Measurements from ENCODE around the gene AIFM3.
"Not testable (repeated sequence)": the region's sequence is repeated elsewhere in the genome, so short reads cannot be mapped to it uniquely, and the experiment has no call there.

Gene AIFM3

GRCh38 chr22:20959578-20960461, 7.2 kb upstream of the AIFM3 start:
- DNase-seq = no peak

GRCh38 chr22:20960609-20961008, 6.4 kb upstream of the AIFM3 start:
- DNase-seq = no peak

GRCh38 chr22:20962491-20962945, 4.5 kb upstream of the AIFM3 start:
- DNase-seq = no peak

GRCh38 chr22:20963201-20964052, 3.6 kb upstream of the AIFM3 start:
- no peak for DNase-seq

GRCh38 chr22:20964090-20964798, 2.8 kb upstream of the AIFM3 start:
- DNase-seq = no peak

GRCh38 chr22:20964799-20965103, 2.3 kb upstream of the AIFM3 start:
- no peak for DNase-seq

GRCh38 chr22:20965104-20965887, 1.8 kb upstream of the AIFM3 start:
- DNase-seq = no peak

- DNase-seq = no peak
These were observed 883 bp upstream of the AIFM3 start for GRCh38 chr22:20965888-20966855.

- DNase-seq = no peak
These were observed 699 bp downstream of the AIFM3 start for GRCh38 chr22:20967697-20968211.

- no peak for DNase-seq
These were observed 1.4 kb downstream of the AIFM3 start for GRCh38 chr22:20968281-20968977.

GRCh38 chr22:20970939-20971657, 4.0 kb downstream of the AIFM3 start:
- DNase-seq = no peak

- DNase-seq = not testable (repeated sequence)
These were observed 5.1 kb downstream of the AIFM3 start for GRCh38 chr22:20972014-20972694.

GRCh38 chr22:20972933-20973577, 6.0 kb downstream of the AIFM3 start:
- DNase-seq = no peak

- no peak for DNase-seq
These were observed 6.7 kb downstream of the AIFM3 start for GRCh38 chr22:20973634-20974286.

- DNase-seq = no peak
These were observed 7.4 kb downstream of the AIFM3 start for GRCh38 chr22:20974336-20974955.

GRCh38 chr22:20975541-20976290, 8.7 kb downstream of the AIFM3 start:
- no peak for DNase-seq
